ENCODE measurements around the gene HSPA12B.
A peak's percentile ranks its signal among the peaks of the same experiment; 100 is the strongest.

HSPA12B gene

GRCh38 chr20:3704087-3704486 lies 28.4 kb upstream of the HSPA12B start:
- FAIRE-seq (no peak), DNase-seq (ENCODE audit: low spot score) (no peak)

- FAIRE-seq, result no peak
- DNase-seq (ENCODE audit: low spot score), result no peak
These were observed 27.0 kb upstream of the HSPA12B start for GRCh38 chr20:3705491-3705969.

GRCh38 chr20:3705970-3706739 lies 26.3 kb upstream of the HSPA12B start:
- DNase-seq (ENCODE audit: low spot score), result no peak
- FAIRE-seq, result no peak

GRCh38 chr20:3706774-3707507 lies 25.5 kb upstream of the HSPA12B start:
- DNase-seq (ENCODE audit: low spot score) (no peak), FAIRE-seq (no peak)

- FAIRE-seq, result no peak
- DNase-seq (ENCODE audit: low spot score), result no peak
These were observed 25.0 kb upstream of the HSPA12B start for GRCh38 chr20:3707508-3707899.

- FAIRE-seq (no peak), DNase-seq (ENCODE audit: low spot score) (no peak)
These were observed 22.4 kb upstream of the HSPA12B start for GRCh38 chr20:3710011-3710466.

- no peak for FAIRE-seq
- peak; percentile 80 for DNase-seq (ENCODE audit: low spot score)
These were observed 21.6 kb upstream of the HSPA12B start for GRCh38 chr20:3710703-3711483.

- no peak for DNase-seq (ENCODE audit: low spot score)
- FAIRE-seq, result no peak
These were observed 21.0 kb upstream of the HSPA12B start for GRCh38 chr20:3711484-3711941.

GRCh38 chr20:3712279-3712873 lies 20.1 kb upstream of the HSPA12B start, which contains the start of gene SIGLEC1:
TSS of gene SIGLEC1 (minus strand) at chr20:3712600. CDS start at chr20:3707128, 5,472 bp downstream.
- DNase-seq (ENCODE audit: low spot score), result no peak
- FAIRE-seq, result no peak

GRCh38 chr20:3714092-3714491 lies 18.4 kb upstream of the HSPA12B start:
- DNase-seq (ENCODE audit: low spot score) (no peak), FAIRE-seq (no peak)

- DNase-seq (ENCODE audit: low spot score) (peak; percentile 50), FAIRE-seq (no peak)
These were observed 16.2 kb upstream of the HSPA12B start for GRCh38 chr20:3716195-3716834.

GRCh38 chr20:3719046-3719445 lies 13.4 kb upstream of the HSPA12B start:
- FAIRE-seq (no peak), DNase-seq (ENCODE audit: low spot score) (no peak)

- DNase-seq (ENCODE audit: low spot score), result no peak
- FAIRE-seq, result no peak
These were observed 12.4 kb upstream of the HSPA12B start for GRCh38 chr20:3720068-3720467.

GRCh38 chr20:3720626-3721025 lies 11.9 kb upstream of the HSPA12B start:
- DNase-seq (ENCODE audit: low spot score) (no peak), FAIRE-seq (no peak)

GRCh38 chr20:3721912-3722311 lies 10.6 kb upstream of the HSPA12B start:
- no peak for DNase-seq (ENCODE audit: low spot score)

GRCh38 chr20:3723284-3723683 lies 9.2 kb upstream of the HSPA12B start:
- DNase-seq (ENCODE audit: low spot score) (no peak), FAIRE-seq (no peak)

More at GRCh38 chr20:3721912-3722311, 10.6 kb upstream of the HSPA12B start:
- no peak for FAIRE-seq

GRCh38 chr20:3724356-3724755 lies 8.1 kb upstream of the HSPA12B start:
- FAIRE-seq, result no peak
- no peak for DNase-seq (ENCODE audit: low spot score)

- FAIRE-seq, result no peak
- no peak for DNase-seq (ENCODE audit: low spot score)
These were observed 5.0 kb upstream of the HSPA12B start for GRCh38 chr20:3727401-3728021.

- FAIRE-seq, result no peak
These were observed 4.1 kb upstream of the HSPA12B start for GRCh38 chr20:3728354-3728753.

GRCh38 chr20:3728876-3729275 lies 3.6 kb upstream of the HSPA12B start:
- FAIRE-seq (no peak), DNase-seq (ENCODE audit: low spot score) (no peak)

More at GRCh38 chr20:3728354-3728753, 4.1 kb upstream of the HSPA12B start:
- no peak for DNase-seq (ENCODE audit: low spot score)
